ENCODE results near the gene ANO8. TPM values are rescaled to one million over a fixed set of nuclear protein-coding genes. Genes with fewer than 3 reads are reported as not detected.

The ANO8 gene
- total and polyA plus RNA-seq, 2 of the 13 experiments (the other 11 are each of a cell fraction or from before 2014, with no cell fraction given), result 1.8 to 3.5 TPM

DNA sequence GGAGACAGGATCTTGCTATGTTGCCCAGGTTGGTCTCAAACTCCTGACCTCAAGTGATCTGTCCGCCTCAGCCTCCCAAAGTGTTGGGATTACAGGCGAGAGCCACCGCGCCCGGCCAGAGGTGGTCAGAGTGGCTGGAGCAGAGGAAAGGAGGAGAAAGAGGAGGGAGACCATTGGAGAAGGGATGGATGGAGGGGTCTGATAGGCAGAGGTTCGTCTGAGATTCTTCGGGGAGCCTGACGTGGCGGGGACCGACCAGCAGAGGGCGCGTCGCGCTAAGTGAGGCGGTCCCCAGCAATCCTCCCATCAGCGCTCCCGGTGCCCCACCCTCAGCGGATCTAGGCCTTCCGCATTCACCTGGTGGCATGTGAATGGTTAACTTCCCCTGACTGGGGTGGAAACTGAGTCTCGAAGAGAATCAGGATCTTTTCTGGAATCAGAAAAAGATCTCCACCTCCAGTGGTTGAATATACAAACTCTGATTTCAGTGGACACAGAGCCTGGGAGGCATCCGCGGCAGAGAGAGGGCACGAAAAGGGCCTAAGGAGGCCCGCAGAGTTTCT, 11.5 kb upstream of the ANO8 start (continued):
- TF ChIP-seq, protein P1, sequence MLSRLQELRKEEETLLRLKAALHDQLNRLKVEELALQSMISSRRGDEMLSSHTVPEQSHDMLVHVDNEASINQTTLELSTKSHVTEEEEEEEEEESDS (CRISPR knock-in tag; IDR thresholded peaks at IDR 0.05; ENCODE audit: borderline replicate concordance), result no peak
- TF ChIP-seq NCOA1 (CRISPR knock-in tag; IDR thresholded peaks at IDR 0.05), result no peak
- no peak for TF ChIP-seq TOE1 (CRISPR knock-in tag; IDR thresholded peaks at IDR 0.05)
- no peak for TF ChIP-seq ARNT2 (CRISPR knock-in tag; IDR thresholded peaks at IDR 0.05; ENCODE audit: low read depth)
- TF ChIP-seq, protein P2, sequence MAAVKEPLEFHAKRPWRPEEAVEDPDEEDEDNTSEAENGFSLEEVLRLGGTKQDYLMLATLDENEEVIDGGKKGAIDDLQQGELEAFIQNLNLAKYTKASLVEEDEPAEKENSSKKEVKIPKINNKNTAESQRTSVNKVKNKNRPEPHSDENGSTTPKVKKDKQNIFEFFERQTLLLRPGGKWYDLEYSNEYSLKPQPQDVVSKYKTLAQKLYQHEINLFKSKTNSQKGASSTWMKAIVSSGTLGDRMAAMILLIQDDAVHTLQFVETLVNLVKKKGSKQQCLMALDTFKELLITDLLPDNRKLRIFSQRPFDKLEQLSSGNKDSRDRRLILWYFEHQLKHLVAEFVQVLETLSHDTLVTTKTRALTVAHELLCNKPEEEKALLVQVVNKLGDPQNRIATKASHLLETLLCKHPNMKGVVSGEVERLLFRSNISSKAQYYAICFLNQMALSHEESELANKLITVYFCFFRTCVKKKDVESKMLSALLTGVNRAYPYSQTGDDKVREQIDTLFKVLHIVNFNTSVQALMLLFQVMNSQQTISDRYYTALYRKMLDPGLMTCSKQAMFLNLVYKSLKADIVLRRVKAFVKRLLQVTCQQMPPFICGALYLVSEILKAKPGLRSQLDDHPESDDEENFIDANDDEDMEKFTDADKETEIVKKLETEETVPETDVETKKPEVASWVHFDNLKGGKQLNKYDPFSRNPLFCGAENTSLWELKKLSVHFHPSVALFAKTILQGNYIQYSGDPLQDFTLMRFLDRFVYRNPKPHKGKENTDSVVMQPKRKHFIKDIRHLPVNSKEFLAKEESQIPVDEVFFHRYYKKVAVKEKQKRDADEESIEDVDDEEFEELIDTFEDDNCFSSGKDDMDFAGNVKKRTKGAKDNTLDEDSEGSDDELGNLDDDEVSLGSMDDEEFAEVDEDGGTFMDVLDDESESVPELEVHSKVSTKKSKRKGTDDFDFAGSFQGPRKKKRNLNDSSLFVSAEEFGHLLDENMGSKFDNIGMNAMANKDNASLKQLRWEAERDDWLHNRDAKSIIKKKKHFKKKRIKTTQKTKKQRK (IDR thresholded peaks at IDR 0.05; ENCODE audit: low read length), result no peak
- TF ChIP-seq, protein P3, sequence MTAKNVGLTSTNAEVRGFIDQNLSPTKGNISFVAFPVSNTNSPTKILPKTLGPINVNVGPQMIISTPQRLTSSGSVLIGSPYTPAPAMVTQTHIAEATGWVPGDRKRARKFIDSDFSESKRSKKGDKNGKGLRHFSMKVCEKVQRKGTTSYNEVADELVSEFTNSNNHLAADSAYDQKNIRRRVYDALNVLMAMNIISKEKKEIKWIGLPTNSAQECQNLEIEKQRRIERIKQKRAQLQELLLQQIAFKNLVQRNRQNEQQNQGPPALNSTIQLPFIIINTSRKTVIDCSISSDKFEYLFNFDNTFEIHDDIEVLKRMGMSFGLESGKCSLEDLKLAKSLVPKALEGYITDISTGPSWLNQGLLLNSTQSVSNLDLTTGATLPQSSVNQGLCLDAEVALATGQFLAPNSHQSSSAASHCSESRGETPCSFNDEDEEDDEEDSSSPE (CRISPR knock-in tag; IDR thresholded peaks at IDR 0.05), result no peak
- no peak for TF ChIP-seq ZNF382 (CRISPR knock-in tag; IDR thresholded peaks at IDR 0.05; ENCODE audit: borderline replicate concordance)
- 0 out of 2 replicates have a peak, but pooled peaks have one; percentile 21 for TF ChIP-seq NFKBIZ (CRISPR knock-in tag; IDR thresholded peaks at IDR 0.05)
- no peak for TF ChIP-seq MTA1 (CRISPR knock-in tag; IDR thresholded peaks at IDR 0.05; ENCODE audit: borderline replicate concordance)
- TF ChIP-seq ZBTB3 (CRISPR knock-in tag; IDR thresholded peaks at IDR 0.05; ENCODE audit: borderline replicate concordance, low read depth), result no peak
- TF ChIP-seq PITX1 (CRISPR knock-in tag; IDR thresholded peaks at IDR 0.05), result peak; percentile 42; the same call in 1 of the 2 replicates
- TF ChIP-seq ZNF629 (CRISPR knock-in tag; conservative IDR thresholded peaks at IDR 0.05), result no peak
- no peak for TF ChIP-seq MATR3 (CRISPR knock-in tag; IDR thresholded peaks at IDR 0.05)
- TF ChIP-seq HOXA3 (CRISPR knock-in tag; IDR thresholded peaks at IDR 0.05), result peak; percentile 44; the same call in 1 of the 2 replicates
- TF ChIP-seq SOX5 (CRISPR knock-in tag; IDR thresholded peaks at IDR 0.05; ENCODE audit: borderline replicate concordance), result no peak
- peak; percentile 42; the same call in 1 of the 2 replicates for TF ChIP-seq SPEN (CRISPR knock-in tag; IDR thresholded peaks at IDR 0.05; ENCODE audit: low read depth)
- TF ChIP-seq MXD4 (CRISPR knock-in tag; IDR thresholded peaks at IDR 0.05), result no peak
- TF ChIP-seq, protein P4, sequence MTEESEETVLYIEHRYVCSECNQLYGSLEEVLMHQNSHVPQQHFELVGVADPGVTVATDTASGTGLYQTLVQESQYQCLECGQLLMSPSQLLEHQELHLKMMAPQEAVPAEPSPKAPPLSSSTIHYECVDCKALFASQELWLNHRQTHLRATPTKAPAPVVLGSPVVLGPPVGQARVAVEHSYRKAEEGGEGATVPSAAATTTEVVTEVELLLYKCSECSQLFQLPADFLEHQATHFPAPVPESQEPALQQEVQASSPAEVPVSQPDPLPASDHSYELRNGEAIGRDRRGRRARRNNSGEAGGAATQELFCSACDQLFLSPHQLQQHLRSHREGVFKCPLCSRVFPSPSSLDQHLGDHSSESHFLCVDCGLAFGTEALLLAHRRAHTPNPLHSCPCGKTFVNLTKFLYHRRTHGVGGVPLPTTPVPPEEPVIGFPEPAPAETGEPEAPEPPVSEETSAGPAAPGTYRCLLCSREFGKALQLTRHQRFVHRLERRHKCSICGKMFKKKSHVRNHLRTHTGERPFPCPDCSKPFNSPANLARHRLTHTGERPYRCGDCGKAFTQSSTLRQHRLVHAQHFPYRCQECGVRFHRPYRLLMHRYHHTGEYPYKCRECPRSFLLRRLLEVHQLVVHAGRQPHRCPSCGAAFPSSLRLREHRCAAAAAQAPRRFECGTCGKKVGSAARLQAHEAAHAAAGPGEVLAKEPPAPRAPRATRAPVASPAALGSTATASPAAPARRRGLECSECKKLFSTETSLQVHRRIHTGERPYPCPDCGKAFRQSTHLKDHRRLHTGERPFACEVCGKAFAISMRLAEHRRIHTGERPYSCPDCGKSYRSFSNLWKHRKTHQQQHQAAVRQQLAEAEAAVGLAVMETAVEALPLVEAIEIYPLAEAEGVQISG (CRISPR knock-in tag; IDR thresholded peaks at IDR 0.05), result 0 out of 2 replicates have a peak, but pooled peaks have one; percentile 34
- no peak for TF ChIP-seq ZNF501 (CRISPR knock-in tag; IDR thresholded peaks at IDR 0.05)
- TF ChIP-seq, protein P5, sequence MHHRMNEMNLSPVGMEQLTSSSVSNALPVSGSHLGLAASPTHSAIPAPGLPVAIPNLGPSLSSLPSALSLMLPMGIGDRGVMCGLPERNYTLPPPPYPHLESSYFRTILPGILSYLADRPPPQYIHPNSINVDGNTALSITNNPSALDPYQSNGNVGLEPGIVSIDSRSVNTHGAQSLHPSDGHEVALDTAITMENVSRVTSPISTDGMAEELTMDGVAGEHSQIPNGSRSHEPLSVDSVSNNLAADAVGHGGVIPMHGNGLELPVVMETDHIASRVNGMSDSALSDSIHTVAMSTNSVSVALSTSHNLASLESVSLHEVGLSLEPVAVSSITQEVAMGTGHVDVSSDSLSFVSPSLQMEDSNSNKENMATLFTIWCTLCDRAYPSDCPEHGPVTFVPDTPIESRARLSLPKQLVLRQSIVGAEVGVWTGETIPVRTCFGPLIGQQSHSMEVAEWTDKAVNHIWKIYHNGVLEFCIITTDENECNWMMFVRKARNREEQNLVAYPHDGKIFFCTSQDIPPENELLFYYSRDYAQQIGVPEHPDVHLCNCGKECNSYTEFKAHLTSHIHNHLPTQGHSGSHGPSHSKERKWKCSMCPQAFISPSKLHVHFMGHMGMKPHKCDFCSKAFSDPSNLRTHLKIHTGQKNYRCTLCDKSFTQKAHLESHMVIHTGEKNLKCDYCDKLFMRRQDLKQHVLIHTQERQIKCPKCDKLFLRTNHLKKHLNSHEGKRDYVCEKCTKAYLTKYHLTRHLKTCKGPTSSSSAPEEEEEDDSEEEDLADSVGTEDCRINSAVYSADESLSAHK (CRISPR knock-in tag; IDR thresholded peaks at IDR 0.05; ENCODE audit: borderline replicate concordance), result no peak
- TF ChIP-seq U2AF2 (IDR thresholded peaks at IDR 0.05; ENCODE audit: low read depth, low read length), result no peak
